ENCODE data around the gene CENPP. TPM values are rescaled to one million over a fixed set of nuclear protein-coding genes. Genes with fewer than 3 reads are reported as not detected.

CENPP gene
- total RNA-seq, 1 donor from 2014 or later: 4.3 TPM

- DNase-seq (no peak), ATAC-seq (no peak)
- intact Hi-C loops (cut with micrococcal nuclease): no loop called here
Measured at GRCh38 chr9:92310562-92310961, 15.2 kb upstream of the CENPP start.

- intact Hi-C loops (cut with micrococcal nuclease): no loop called here
- no peak for DNase-seq
- ATAC-seq: peak; percentile 85
Measured at GRCh38 chr9:92312887-92313623, 12.7 kb upstream of the CENPP start.

GRCh38 chr9:92313624-92314012 lies 12.1 kb upstream of the CENPP start:
- ATAC-seq: peak; percentile 83
- no peak for DNase-seq
- intact Hi-C loops (cut with micrococcal nuclease): no loop called here

GRCh38 chr9:92315456-92315855 lies 10.3 kb upstream of the CENPP start:
- DNase-seq: no peak
- no peak for ATAC-seq
- intact Hi-C loops (cut with micrococcal nuclease): no loop called here

GRCh38 chr9:92324431-92324830 lies 1.3 kb upstream of the CENPP start:
- no peak for DNase-seq
- intact Hi-C loops (cut with micrococcal nuclease): no loop called here
- ATAC-seq: no peak

GRCh38 chr9:92324889-92325268 lies 874 bp upstream of the CENPP start:
- ATAC-seq (peak; percentile 53), DNase-seq (no peak)
- intact Hi-C loops (cut with micrococcal nuclease): no loop called here

- no peak for ATAC-seq
Measured at GRCh38 chr9:92325991-92326500, 293 bp downstream of the CENPP start.

GRCh38 chr9:92327283-92327850 lies 1.6 kb downstream of the CENPP start:
- intact Hi-C loops (cut with micrococcal nuclease): no loop called here
- ATAC-seq (no peak), DNase-seq (no peak)

More at GRCh38 chr9:92325991-92326500, 293 bp downstream of the CENPP start:
- intact Hi-C loops (cut with micrococcal nuclease): no loop called here
- DNase-seq: no peak

GRCh38 chr9:92328225-92328624 lies 2.5 kb downstream of the CENPP start:
- ATAC-seq (no peak), DNase-seq (no peak)
- intact Hi-C loops (cut with micrococcal nuclease): no loop called here

GRCh38 chr9:92332577-92333281 lies 7.0 kb downstream of the CENPP start:
- intact Hi-C loops (cut with micrococcal nuclease): no loop called here
- DNase-seq (peak; percentile 44), ATAC-seq (peak; percentile 91)

- ATAC-seq: peak; percentile 60
- intact Hi-C loops (cut with micrococcal nuclease): no loop called here
- no peak for DNase-seq
Measured at GRCh38 chr9:92333282-92333634, 7.5 kb downstream of the CENPP start.

GRCh38 chr9:92341578-92341977 lies 15.8 kb downstream of the CENPP start:
- ATAC-seq: no peak
- intact Hi-C loops (cut with micrococcal nuclease): loop anchor here (10.0 kb wide), 1 partner anchor 293 kb away; no protein-coding TSS in a partner anchor
- no peak for DNase-seq

GRCh38 chr9:92342825-92343488 lies 17.2 kb downstream of the CENPP start:
- DNase-seq (no peak), ATAC-seq (no peak)
- intact Hi-C loops (cut with micrococcal nuclease): loop anchor here (10.0 kb wide), 1 partner anchor 292 kb away; no protein-coding TSS in a partner anchor

GRCh38 chr9:92345582-92345981 lies 19.8 kb downstream of the CENPP start:
- ATAC-seq (no peak), DNase-seq (no peak)
- intact Hi-C loops (cut with micrococcal nuclease): loop anchor here (10.0 kb wide), 1 partner anchor 289 kb away; no protein-coding TSS in a partner anchor

GRCh38 chr9:92349771-92350739 lies 24.3 kb downstream of the CENPP start:
- DNase-seq (no peak), ATAC-seq (peak; percentile 73)
- intact Hi-C loops (cut with micrococcal nuclease): loop anchor here (10.0 kb wide), 1 partner anchor 285 kb away; no protein-coding TSS in a partner anchor

GRCh38 chr9:92350740-92351133 lies 25.0 kb downstream of the CENPP start:
- ATAC-seq (peak; percentile 23), DNase-seq (no peak)
- intact Hi-C loops (cut with micrococcal nuclease): no loop called here

GRCh38 chr9:92353051-92353450 lies 27.3 kb downstream of the CENPP start:
- intact Hi-C loops (cut with micrococcal nuclease): no loop called here
- ATAC-seq (no peak), DNase-seq (no peak)

GRCh38 chr9:92359394-92359995 lies 33.7 kb downstream of the CENPP start:
- ATAC-seq: no peak
- DNase-seq: no peak
- intact Hi-C loops (cut with micrococcal nuclease): no loop called here
